Effector CD8-positive, alpha-beta T cell (primary cell): ENCODE results near the gene MANF.
"Not testable (repeated sequence)": the region's sequence is repeated elsewhere in the genome, so short reads cannot be mapped to it uniquely, and the experiment has no call there.

ENCODE experiments used
- DNase-seq: peaks from one replicate; lab custom pipeline; 2025; lab: John Stamatoyannopoulos, UW
- total RNA-seq, 4 experiments: gene quantifications; one replicate each; lab custom pipeline; 2026; lab: John Stamatoyannopoulos, UW

The MANF gene
- total RNA-seq = 35.1 to 77.6 (median 46.2) reads per million in 4 experiments

DNA sequence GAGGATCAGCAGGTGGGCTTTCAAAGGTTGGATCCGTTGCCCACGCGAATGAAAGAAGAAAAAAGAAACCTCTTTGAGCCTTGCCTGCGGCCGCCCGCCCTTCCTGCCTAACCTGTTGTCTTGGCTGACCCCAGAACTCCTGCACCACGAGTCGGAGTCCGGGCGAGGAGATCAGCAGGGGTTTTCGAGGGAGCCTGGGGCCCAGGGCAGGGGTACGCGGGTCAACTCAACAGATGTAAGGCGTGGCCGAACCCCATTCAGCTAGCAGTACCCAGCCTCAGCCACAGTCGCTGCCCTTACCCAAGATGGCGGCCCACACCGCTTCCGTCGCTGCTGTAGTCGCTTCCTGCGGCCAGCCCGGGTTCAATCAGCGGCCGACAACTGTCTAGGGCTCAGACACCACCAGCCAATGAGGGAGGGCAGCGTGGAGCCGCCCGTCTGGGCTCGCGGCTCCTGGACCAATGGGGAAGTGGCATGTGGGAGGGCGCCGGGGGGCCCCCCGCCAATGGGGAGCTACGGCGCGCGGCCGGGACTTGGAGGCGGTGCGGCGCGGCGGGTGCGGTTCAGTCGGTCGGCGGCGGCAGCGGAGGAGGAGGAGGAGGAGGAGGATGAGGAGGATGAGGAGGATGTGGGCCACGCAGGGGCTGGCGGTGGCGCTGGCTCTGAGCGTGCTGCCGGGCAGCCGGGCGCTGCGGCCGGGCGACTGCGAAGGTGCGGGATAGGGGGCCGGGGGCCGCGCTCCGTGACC is at the start of gene MANF:
Gene MANF, plus strand, starts transcription at position 566 of the 748 bp plus-strand sequence. Its CDS starts 52 bp downstream, at position 618.
- peak; percentile 94 for DNase-seq

DNA sequence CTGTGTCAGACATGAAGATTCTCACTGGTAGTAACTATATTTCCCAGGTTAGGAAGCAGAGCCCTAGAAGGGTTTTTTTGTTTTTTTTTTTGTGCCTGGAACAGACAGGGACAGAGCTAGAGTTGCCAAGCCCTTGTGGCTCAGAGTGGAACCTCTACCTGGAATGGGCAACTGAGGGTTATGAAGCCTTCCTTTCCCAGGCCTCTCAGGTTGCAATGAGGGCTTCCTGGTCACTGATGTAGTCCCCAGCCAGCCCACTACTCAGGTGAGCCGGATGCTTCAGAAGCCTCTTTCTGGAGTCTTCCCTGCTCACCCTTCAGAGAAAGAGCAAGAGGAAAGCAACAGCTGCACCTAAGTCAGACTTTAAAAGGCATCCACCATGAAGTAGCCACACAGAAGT is 48.8 kb upstream of the MANF start:
- DNase-seq = no peak

- DNase-seq = no peak
Measured at GRCh38 chr3:51337666-51338065, 47.4 kb upstream of the MANF start.

DNA sequence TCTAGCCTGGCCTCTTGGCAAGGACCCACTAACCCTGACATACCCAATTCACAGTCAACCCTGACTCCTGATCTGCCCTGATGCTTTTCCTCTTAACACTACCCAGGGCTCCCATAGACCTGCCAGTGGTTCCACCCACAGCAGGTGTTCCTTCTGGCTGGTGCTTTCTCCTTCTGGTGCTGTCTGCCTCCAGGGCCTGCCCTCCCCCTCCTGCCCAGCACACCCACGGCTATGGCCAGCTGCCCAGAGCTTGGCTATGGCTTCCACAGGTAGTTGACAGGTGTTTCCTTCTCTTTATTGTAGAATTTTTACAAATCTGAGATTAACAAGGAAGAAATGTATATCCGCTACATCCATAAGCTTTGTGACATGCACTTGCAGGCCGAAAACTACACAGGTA is 46.5 kb upstream of the MANF start:
- no peak for DNase-seq

DNA sequence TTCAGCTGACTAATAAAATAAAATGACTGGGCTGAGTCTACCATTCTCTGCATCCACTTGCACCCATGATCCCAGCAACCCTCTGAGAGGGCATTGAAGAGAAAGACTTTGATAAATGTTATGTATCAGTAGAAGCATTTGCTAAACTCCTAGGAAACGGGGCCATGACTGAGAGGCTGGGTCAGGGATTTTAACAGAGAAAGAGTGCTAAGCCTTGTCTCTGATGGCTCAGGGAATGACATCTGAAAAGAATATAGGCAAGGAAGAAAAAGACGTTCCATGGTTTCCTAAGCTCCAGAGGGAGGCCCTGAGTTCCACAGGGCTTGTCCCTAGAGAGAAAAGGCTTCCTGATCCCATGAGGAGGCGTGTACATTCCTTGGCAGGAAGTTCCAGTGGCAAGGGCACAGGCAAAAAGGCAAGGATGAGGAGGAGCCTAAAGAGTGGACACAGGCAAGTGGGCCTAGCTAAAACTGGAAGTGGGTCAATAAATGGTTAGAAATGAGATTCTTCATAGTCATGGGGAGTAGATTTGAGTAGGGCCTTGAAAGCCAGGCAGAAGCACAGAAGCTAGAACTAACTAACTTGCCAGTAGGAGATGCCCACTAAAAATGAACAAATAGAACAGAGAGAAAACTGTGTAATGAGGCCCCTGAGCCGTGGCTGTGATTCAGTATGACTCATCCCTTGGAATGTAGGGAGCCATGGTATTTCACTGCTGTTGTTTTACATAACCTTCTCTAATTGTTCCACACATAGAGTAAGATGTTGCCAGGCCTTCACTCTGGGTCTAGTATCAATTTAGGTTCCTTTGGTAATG is 44.9 kb upstream of the MANF start:
- no peak for DNase-seq

DNA sequence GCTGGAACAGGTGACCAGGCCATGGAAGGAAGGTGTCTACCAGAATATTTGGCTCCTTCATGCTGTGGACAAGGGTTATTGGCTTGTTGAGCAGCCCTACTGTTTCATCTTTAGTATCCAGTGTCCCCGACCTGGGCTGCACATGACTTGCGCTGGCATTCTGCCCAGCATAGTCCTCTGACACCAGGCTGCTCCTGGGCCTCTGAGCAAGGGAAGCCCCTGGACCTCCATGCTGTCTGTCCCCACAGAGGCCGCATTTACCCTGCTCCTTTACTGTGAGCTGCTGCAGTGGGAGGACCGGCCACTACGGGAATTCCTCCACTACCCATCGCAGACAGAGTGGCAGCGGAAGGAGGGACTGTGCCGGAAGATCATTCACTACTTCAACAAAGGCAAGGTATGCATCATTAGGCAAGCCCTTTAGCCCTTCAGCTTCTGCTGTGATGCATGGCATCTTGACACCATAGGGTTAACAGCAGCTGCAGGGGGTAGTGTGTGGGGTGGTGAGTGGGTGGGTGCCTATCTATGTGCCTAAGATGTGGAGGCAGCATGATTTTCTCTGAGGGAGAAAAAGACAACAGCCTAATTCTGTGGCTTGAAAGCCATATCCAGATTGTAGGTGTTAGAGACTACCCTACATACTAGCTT is 44.0 kb upstream of the MANF start:
- DNase-seq = no peak

DNA sequence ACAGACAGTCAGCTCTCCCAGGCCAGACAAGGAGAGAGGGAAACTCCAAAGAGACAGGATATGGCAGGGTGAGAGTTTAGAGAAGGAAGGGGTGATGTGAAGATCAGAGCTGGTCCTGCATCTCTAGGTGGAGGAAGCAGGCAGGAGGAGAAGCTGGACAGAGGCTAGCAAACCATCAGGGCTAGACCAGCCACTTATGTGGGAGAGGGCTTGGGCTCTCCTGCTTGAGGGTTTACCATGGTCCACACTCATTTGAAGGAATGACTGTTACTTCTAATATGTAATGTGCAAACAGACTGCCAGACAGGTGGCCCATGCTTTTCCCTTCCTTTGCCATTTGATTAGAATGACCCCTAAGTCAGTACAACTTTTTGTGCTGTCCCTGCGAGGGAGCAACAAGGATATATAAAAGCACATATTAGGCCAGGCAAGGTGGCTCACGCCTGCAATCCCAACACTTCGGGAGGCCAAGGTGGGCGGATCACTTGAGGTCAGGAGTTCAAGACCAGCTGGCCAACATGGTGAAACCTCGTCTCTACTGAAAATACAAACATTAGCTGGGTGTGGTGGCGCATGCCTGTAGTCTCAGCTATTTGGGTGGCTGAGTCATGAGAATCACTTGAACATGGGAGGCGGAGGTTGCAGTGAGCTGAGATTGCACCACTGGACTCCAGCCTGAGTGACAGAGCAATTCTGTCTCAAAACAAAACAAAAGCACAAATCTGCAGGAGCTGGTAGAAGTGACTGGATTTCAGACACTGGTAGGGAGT is 41.0 kb upstream of the MANF start:
- no peak for DNase-seq

DNA sequence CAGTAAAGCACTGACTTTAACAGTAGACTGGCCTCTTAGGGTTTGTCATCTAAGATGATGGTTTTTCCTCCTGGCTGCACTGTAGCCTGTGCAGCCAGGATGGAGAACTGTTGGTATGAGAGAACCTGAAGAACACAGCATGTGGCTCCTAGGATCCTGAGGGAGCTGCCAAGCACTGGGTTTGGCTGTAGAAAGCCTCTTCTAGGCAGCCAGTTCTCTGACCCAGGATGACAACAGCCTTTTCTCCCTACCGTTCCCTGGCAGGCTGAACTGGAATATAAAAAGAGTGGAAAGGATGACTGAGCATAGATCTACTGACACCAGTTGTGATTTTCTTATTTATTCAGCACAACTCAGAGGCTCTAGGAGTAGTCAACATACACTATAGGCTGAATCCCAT is 34.3 kb upstream of the MANF start:
- DNase-seq = no peak

GRCh38 chr3:51353131-51353530 is 32.0 kb upstream of the MANF start:
- DNase-seq = no peak

- no peak for DNase-seq
Measured at GRCh38 chr3:51353691-51354090, 31.4 kb upstream of the MANF start.

GRCh38 chr3:51354172-51354571 is 30.9 kb upstream of the MANF start:
- no peak for DNase-seq

- no peak for DNase-seq
Measured at GRCh38 chr3:51354731-51355615, 30.1 kb upstream of the MANF start.

DNA sequence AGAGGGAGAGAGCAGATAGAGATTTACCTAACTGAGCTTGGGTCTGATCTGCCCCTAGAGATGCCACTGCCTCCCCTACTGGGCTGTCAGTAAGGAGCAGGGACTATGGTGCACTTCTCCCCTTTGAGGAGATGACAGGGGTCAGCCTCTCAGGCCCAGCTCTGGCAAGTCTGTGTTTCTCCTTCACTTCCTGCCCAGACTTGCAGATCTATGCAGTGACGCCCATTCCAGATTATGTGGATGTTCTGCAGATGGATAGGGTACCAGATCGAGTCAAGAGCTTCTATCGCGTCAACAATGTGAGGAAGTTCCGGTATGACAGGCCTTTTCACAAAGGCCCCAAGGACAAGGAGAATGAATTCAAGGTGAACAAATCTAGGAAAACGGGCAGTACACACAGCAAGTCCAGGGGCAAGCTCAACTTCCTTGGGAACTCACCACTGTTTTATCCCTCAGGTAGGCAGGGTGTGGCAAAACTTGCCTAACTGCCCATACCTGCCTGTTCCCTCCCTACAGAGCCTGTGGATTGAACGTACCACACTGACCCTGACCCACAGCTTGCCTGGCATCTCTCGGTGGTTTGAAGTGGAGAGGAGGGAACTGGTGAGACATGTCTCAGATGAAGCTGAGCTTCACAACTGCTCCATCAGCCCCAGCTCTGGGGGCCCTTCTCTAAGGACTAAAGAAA is 29.1 kb upstream of the MANF start:
- DNase-seq = no peak

DNA sequence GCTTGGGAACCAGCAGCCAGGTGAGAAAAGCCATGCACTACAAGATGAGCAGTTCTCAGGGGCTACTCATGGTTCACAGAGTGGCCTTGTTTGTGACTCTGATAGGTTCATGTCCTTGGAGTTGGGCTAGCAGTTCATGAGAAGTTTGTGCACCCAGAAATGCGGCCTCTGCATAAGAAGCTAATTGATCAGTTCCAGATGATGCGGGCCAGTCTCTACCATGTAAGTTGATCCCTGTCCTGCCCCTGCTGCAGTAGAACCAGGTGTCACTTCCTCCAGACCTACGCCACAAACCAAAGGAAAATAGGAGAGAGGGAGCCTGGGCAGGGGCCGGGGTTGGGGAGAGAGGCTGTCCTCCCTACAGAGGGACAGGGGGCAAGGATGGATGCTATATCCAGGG is 27.2 kb upstream of the MANF start:
- DNase-seq = no peak

DNA sequence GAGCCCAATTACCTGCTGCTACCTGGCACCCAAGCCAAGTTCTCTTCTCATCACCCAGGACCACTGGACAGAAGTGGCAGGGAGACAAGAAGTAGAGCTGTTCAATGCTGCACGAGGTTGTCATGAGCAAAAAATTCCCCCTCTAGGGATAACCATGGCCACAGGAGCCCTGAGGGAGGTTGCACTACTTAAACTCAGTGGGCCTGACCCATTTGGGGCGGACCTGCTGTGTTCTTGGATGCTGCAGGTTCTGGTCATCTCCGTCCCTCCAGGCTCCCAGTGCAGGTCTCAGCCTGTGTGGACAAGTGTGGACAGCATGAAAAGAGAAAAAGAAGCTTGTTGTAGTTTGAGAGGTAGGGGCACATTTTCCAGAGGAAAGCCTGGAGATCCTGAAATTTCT is 26.1 kb upstream of the MANF start:
- DNase-seq = no peak

GRCh38 chr3:51360806-51361205 is 24.3 kb upstream of the MANF start:
- no peak for DNase-seq

GRCh38 chr3:51361746-51362145 is 23.3 kb upstream of the MANF start:
- DNase-seq = no peak

DNA sequence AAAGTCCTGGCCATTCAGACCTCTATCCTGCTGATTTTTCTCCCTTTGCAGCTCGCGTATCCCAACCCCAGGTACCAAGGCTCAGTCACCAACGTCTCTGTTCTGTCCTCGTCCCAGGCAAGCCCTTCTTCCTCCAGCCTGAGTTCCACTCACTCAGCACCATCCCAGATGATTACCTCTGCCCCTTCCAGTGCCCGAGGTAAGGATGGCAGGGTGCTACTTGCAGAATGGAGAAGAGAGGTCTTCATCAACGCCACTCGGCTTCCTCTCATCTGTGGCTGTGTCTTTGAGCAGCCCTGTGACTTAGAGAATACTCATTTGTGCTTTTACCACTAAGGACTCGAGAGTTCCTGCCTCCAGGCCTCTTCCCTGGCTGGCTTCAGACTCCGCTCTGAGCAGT is 22.6 kb upstream of the MANF start:
- DNase-seq = no peak

GRCh38 chr3:51368276-51368675 is 16.8 kb upstream of the MANF start:
- not testable (repeated sequence) for DNase-seq

- DNase-seq = no peak
Measured at GRCh38 chr3:51371943-51372557, 13.0 kb upstream of the MANF start.
